NCI-H1092 (cell line): Measurements from ENCODE around the gene HUWE1.
"Not testable (repeated sequence)": the region's sequence is repeated elsewhere in the genome, so short reads cannot be mapped to it uniquely, and the experiment has no call there.

Experiments used
- DNase-seq: peaks from one replicate; lab custom pipeline; 2025; lab: John Stamatoyannopoulos, UW

HUWE1 gene, protein sequence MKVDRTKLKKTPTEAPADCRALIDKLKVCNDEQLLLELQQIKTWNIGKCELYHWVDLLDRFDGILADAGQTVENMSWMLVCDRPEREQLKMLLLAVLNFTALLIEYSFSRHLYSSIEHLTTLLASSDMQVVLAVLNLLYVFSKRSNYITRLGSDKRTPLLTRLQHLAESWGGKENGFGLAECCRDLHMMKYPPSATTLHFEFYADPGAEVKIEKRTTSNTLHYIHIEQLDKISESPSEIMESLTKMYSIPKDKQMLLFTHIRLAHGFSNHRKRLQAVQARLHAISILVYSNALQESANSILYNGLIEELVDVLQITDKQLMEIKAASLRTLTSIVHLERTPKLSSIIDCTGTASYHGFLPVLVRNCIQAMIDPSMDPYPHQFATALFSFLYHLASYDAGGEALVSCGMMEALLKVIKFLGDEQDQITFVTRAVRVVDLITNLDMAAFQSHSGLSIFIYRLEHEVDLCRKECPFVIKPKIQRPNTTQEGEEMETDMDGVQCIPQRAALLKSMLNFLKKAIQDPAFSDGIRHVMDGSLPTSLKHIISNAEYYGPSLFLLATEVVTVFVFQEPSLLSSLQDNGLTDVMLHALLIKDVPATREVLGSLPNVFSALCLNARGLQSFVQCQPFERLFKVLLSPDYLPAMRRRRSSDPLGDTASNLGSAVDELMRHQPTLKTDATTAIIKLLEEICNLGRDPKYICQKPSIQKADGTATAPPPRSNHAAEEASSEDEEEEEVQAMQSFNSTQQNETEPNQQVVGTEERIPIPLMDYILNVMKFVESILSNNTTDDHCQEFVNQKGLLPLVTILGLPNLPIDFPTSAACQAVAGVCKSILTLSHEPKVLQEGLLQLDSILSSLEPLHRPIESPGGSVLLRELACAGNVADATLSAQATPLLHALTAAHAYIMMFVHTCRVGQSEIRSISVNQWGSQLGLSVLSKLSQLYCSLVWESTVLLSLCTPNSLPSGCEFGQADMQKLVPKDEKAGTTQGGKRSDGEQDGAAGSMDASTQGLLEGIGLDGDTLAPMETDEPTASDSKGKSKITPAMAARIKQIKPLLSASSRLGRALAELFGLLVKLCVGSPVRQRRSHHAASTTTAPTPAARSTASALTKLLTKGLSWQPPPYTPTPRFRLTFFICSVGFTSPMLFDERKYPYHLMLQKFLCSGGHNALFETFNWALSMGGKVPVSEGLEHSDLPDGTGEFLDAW (N-terminal part only)

DNA sequence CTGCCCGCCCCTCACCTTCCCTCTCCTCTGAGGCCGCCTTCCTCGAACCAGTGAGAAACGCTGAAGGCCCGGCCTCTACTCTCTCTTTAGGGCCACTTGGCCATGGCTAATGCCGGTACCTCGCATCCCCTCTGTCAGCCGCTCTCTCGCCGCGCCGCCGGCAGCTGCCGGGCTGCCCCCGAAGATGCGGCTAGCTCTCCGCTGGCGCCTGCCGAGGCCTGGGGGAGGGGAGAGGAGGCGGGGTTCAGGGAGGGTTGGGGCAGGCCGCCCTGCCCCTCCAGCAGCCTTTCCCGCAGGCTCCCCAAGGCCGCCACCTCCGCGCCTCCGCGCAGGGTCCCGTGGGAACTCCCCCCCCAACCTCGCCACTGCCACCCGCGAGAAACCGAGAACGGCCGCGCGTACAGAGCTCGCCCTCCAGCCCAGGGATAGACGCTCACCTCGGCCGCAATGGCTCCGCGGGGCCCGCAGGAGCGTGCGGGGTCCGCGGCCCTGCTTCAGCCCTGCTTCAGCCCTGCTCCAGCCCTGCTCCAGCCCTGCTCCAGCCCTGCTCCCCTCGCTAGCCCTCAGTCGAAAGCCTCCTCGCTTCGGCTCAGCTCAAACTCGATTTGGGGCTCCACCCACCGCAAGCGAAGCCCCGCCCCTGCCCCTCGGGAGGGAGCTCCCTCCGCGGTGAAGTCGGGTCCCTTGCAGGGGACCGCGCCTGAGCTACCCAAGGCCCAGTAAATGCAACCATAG lies at the start of gene HUWE1:
HUWE1 (minus strand) TSS at position 569 of the 735 bp plus-strand sequence. CDS start 32,612 bp downstream, outside the sequence.
- DNase-seq: peak; percentile 90

DNA sequence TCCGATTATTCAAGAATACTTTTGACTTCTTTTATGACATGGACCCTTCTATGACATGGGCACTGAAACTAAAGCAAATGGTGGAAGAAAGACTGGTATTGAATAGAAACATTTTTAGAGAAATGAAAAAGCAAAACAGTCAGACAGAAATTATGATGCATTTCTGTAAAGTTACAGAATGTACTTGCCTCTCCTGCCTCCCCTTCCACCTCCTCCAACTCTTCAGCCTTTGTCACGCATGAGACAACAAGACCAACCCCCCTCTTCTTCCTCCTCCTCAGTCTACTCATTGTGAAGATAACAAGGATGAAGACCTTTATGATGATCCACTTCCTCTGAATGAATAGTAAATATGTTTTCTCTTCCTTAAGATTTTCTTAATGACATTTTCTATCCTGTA lies 46.3 kb upstream of the HUWE1 start:
- DNase-seq: no peak

DNA sequence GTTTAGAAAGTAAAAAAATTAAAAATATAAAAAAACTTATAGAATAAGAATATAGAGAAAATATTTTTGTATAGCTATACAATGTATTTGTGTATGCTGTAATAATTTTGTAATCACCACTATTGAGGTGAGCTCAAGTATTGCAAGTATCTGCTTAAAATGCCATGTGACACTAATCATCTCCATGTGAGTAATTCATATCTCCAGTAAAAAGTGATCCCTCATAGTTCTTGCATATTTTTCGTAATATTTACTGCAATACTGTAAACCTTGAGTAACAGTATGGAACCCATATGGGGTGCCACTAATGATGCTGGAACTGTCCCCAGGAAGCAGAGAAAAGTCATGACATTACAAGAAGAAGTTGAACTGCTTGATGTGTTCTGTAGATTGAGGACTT lies 43.2 kb upstream of the HUWE1 start:
- no peak for DNase-seq

DNA sequence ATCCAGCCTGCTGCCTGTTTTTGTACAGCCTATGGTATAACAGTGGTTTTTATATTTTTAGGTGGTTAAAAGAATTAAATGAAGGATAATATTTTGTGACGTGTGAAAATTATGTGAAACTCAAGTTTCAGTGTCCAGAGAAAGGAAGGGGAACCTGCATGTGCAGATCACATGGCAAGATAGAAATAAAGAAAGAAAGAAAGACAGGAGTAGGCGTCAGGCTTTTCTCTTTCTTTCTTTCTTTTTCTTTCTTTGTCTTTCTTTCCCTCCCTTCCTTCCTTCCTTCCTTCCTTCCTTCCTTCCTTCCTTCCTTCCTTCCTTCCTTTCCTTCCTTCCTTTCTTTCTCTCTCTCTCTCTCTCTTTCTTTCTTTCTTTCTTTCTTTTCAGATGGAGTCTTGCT lies 42.0 kb upstream of the HUWE1 start:
- no peak for DNase-seq

DNA sequence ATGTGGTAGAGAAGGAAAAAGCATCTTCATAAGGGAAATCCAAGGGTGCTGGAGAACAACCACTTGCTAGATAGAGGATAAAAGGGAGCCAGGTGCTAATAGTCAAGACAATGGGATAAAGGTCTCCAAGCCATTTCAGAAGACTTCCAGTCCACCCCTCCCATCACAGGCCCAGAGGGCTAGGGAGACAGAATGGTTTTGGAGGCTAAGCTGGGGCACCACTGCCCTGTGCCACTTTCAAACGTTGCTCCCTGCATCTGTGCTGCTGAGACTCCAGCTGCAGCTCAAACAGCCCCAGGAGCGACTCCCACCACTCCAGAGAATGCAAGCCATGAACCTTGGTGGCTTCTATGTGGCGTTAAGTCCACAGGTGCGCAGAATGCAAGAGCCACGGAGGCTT lies 38.4 kb upstream of the HUWE1 start:
- no peak for DNase-seq

DNA sequence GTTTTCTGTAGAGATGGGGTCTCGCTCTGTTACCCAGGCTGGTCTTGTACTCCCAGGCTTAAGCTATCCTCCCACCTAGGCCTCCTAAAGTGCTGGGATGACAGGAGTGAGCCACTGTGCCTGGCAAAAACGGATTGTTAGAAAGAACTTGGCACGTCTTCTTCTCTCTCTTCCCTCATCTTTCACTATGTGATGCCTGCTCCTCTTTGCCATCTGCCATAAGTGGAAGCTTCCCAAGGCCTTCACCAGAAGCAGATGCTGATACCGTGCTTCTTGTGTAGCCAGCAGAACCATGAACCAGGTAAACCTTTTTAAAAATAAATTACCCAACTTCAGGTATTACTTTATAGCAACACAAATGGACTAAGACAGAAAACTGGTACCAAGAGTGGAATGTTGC lies 36.9 kb upstream of the HUWE1 start:
- DNase-seq: no peak

DNA sequence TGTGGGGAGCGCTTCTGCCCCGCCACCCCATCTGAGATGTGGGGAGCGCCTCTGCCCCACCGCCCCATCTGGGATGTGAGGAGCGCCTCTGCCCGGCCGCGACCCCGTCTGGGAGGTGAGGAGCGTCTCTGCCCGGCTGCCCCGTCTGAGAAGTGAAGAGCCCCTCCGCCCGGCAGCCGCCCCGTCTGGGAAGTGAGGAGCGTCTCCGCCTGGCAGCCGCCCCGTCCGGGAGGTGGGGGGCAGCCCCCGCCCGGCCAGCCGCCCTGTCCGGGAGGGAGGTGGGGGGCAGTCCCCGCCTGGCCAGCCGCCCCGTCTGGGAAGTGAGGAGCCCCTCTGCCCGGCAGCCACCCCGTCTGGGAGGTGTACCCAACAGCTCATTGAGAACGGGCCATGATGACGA lies 35.1 kb upstream of the HUWE1 start:
- DNase-seq: not testable (repeated sequence)

DNA sequence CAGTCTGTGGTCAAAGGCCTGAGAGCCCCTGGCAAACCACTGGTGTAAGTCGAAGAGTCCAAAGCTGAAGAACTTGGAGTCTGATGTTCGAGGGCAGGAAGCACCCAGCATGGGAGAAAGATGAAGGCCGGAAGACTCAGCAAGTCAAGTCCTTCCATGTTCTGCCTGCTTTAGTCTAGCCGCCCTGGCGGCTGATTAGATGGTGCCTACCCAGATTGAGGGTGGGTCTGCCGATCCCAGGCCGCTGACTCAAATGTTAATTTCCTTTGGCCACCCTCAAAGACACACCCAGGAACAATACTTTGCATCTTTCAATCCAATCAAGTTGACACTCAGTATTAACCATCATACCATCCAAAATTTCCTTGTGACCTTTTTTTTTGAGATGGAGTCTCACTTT lies 33.1 kb upstream of the HUWE1 start:
- DNase-seq: not testable (repeated sequence)

DNA sequence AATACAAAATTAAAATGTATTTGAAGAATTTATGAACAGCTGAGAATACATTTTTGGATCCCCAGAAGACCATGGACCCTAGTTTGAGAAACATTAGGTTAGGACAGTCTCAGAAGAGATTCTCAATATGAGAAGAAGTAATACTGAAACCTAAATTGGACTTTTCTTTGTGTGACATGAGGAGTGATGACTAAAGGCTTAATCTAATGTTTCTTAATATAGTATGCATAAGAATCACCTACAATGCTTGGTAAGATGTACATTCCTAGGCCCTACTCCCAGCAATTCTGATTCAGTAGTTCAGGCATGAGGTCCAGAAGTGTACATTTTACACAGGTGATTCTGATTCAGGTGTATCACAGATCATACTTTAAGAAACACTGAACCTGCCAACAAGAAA lies 31.6 kb upstream of the HUWE1 start:
- no peak for DNase-seq

DNA sequence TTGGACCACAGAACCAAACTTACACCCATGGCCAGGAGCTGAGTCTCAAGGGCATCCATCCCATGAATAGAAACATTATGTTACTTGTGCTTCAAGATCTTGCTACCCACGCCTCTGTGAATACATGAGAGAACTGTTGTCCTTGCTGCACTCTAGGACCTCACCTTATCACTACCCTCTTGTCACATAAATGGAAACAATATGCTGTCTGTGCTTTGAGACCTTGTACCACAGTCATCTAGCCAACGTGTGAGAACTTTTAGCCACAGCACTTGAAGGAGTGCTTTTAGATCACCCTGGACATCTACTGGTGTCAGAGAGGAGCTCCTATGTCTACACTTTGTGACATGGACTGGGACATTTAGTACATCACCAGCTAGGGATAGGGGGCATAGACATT lies 30.7 kb upstream of the HUWE1 start:
- no peak for DNase-seq

DNA sequence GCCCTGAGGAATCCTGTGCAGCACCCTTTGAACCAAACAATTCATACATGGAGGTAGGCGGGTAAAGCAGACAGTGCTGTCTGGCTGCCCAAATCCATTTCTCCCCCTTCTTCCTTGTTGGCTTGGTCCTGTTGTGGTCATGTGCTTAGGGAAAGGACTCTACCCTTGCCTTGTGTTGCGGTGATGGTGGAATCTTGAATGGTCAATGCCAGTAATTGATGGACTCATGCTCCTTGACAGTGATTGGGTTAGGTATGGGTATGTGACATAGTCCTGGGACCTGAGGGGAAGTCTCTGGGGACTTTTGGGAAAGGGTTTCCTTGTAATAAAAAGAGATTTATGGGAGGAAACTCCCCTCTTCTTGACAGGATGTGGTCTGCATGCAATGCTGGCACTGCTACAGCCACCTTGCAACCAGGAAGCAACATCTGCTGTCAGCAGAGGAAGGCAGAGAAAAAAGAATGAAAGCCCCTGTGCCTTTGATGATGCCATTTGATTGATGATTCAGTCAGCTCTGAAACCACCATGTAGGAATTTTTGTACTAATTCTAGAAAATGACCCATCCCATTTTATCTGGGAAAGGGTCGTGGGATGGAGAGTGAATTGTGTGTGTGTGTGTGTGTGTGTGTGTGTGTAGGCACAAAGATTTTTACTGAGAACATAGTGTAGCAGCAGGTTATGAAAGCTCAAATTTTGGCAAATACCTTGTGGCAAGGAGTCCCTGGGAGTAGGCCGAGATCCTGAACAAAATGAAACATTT lies 30.0 kb upstream of the HUWE1 start:
- no peak for DNase-seq

DNA sequence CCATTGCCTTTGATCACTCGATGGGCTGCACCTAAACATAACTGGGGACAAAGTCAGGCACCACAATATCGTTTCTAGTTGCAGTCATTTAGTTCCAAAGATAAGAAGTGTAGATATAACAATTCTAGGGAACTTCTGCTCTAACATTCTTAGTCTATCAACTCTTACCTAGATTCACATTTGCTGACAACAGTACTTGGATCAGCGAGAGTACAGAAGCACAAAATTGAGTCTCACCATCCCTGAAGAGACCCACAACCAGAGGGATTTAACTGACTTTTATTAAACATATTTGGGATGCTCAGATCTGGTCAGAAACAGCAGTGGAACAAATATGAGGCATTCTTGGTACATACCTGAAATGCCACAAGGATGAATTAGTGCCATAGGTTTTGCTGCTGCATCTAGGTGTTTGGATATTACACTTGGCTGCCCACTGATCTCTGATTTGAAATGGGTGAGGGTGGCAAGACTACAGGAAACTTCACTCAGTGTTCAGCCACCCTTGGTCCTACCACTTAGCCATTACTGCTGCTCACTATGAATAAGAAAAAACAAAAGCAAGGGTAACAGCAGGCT lies 28.9 kb upstream of the HUWE1 start:
- no peak for DNase-seq

DNA sequence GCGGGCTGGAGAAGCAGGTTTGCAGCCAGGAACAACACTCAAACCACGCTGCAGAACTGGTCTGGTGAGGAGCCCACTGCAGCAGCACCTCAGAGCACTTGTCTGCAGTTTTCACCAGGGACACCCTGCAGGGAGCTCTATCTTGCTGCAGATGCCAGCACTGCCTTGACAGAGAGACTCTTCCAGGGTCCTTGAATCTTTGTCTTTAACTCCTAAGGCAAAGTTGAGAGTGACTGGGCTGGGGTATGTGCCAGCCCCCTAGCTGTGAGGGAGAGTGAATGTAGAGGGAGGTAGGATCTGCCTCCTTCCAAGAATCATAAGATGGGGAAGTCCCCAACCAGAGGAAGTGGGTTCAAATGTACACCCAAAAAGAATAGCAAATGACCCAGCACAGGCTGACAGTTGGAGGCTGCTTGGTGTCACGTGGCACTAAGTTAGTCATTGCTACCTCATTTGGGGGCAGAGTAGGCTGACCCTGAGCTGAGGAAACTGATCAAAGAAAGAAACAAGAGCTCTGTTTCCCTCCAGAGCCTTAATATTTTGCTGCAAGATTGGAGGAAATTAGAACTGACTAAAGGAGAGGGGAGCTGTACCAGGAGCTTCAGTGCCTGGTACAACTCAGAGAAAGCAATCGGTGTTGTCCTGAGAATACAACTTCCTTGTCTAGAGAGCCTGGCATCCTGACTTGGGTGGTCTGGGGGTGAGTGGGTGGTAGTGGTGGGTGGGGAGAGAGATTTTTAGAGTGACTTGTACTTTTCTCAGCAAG lies 28.2 kb upstream of the HUWE1 start:
- no peak for DNase-seq

DNA sequence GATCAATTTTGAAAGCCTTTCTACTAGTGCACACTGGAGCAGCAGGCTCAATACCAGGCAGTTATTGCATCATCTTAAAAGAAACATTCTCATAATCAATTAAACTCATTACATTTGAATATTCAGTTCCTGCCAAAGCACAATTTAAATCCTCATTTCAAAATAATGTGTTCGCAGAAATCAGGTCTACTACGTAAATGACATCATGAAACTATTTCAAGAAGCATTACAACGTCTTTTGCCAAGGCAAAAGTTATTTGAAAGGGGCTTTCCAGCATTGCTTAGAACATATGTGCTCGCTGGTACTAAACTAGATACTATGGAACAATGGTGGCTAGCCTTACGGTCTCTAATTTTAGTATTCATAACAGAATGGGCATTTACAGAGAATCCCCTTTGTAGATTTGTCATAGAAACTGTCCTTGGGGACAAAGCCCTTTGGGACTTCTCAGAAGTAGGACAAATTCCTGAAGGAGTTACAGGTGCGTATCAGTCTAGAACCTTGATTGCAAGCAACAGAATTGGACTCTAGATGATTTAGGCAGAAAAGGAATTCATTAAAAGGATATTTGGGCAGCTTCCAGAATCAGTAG lies 27.6 kb upstream of the HUWE1 start:
- DNase-seq: no peak

DNA sequence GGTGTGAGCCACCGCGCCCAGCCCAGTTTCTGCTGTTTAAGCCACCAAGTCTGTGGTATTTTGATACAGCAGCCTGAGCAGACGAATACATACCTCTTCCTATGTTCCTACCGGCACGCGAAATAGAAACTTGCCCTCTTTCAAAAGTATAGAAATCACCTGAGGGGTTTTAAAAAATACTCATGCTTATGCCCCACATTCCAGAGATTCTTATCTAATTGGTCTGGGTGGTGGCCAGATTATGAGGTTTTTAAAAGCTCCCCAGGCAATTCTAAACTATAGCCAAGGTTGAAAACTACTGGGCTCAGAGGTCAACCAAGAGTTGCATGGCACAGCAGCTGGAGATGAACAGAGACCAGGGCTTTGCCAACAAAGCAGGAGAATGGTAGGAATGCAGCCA lies 24.9 kb upstream of the HUWE1 start:
- DNase-seq: no peak

DNA sequence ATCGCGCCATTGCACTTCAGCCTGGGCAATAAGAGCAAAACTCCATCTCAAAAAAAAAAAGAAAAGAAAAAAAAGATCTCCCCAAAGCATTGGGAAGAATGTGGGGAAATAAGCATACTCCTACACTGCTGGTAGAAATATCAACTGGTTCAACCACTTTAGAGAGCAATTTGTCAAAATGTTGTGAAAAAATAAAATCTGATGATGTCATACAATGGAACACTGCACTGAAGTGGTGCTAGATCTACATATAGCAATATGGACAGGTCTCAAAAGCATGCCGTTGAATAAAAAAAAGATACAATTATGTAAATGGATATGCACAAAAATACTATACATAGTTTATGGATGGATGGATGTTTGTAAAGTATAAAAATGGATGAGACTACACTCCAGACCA lies 18.3 kb upstream of the HUWE1 start:
- no peak for DNase-seq

DNA sequence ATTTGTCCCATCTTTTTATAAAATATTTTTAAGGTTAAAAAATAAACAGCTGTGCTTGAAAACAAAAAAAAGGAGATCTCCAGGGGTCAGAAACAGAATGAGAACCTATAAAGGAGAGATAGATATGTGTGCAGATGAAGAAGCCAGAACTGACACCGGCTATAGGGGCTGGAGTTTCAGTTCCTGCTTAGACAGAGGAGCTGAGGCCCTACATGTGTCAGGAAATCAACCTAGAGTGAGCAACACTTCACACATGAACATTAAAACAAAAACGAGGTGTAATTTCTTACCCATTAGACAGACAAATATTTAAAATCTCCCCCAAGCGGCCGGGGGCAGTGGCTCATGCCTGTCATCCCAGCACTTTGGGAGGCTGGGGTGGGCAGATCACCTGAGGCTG lies 17.8 kb upstream of the HUWE1 start:
- no peak for DNase-seq

DNA sequence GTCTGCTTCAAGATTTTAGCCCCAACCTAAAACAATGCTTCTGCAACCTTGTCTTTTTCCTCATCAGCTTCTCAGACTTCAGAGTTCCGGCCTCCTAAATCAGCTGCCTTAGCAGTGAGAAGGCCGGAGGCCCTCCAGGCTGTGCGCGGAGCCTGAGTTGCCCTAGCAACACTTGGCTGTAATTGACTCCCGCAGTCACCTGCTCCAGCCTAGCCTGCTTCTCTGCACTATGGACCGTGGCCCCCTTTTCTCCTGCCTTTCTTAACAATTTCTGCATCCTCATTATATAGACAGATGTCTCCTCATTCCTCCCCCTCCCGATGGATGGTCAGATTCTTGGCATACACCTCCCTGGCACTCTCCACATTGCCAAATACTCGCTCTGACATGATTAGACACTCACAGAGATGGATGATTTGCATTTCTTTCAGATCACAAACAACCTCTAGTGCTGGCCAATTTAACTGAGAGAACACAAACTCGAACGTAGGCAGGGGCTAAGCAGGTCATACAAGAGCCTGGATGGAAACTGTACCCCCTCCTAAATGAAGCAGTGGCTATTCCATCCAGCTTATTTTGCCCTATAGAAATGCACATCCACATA lies 9.5 kb upstream of the HUWE1 start:
- peak; percentile 65 for DNase-seq

DNA sequence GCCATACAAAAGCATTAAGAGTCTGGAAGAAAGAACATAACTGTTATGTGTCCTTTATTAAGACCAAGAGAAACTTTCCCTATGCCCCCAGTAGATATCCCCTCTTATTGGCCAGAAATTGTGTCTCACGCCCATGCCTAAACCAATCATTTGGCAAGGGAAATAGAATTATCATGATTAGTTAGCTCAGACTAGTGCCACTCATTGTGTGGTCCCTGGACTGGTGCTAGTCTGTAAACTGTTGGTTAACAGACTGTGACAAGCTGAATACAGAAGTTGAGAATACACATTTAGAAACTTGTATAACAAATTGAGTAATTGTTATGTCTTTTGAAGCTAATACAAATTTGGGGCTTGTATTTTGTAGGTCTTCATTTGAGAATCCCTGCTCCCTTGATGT lies 8.1 kb upstream of the HUWE1 start:
- DNase-seq: no peak
